ENCODE results near the gene SMIM32.

GRCh38 chr5:136235321-136235720 is 42.4 kb upstream of the SMIM32 start:
- TF ChIP-seq EP300 (IDR thresholded peaks at IDR 0.05), result no peak
- TF ChIP-seq CTCF (IDR thresholded peaks at IDR 0.05), result no peak
- no peak for TF ChIP-seq POLR2A (IDR thresholded peaks at IDR 0.05; ENCODE audit: low read depth)
